Skin of body (tissue), 2 donors: ENCODE data around the gene NSG2. TPM values are rescaled to one million over a fixed set of nuclear protein-coding genes. Genes with fewer than 3 reads are reported as not detected.
"Not testable (repeated sequence)": the region's sequence is repeated elsewhere in the genome, so short reads cannot be mapped to it uniquely, and the experiment has no call there.

Source experiments
- DNase-seq: peaks from one replicate; lab custom pipeline; 2025; lab: John Stamatoyannopoulos, UW
- total RNA-seq: library from RNA; depleted of rRNA; stranded (reverse); fragments of >200 nt; gene quantifications from one replicate; pipeline ENCODE4 v1.2.3, GENCODE V29; 2014

Gene NSG2
- total RNA-seq: 3.1 TPM

GRCh38 chr5:174045470-174046025 is at the start of gene NSG2:
Gene NSG2 (plus strand): TSS chr5:174045706. CDS start chr5:174046756, 1,050 bp downstream.
- DNase-seq: peak; percentile 84

- DNase-seq: no peak
Measured at GRCh38 chr5:173997331-173997730, 48.2 kb upstream of the NSG2 start.

GRCh38 chr5:173998531-173998930 is 47.0 kb upstream of the NSG2 start:
- no peak for DNase-seq

GRCh38 chr5:174000076-174000475 is 45.4 kb upstream of the NSG2 start:
- no peak for DNase-seq

- DNase-seq: no peak
Measured at GRCh38 chr5:174003795-174004194, 41.7 kb upstream of the NSG2 start.

GRCh38 chr5:174008922-174009321 is 36.6 kb upstream of the NSG2 start:
- DNase-seq: no peak

- DNase-seq: no peak
Measured at GRCh38 chr5:174010365-174010764, 35.1 kb upstream of the NSG2 start.

GRCh38 chr5:174011441-174011840 is 34.1 kb upstream of the NSG2 start:
- no peak for DNase-seq

GRCh38 chr5:174020069-174020927 is 25.2 kb upstream of the NSG2 start:
- not testable (repeated sequence) for DNase-seq

GRCh38 chr5:174020928-174021304 is 24.6 kb upstream of the NSG2 start:
- no peak for DNase-seq

- no peak for DNase-seq
Measured at GRCh38 chr5:174022384-174023095, 23.0 kb upstream of the NSG2 start.

- no peak for DNase-seq
Measured at GRCh38 chr5:174030286-174030685, 15.2 kb upstream of the NSG2 start.

GRCh38 chr5:174044466-174045254 is 846 bp upstream of the NSG2 start:
- no peak for DNase-seq

GRCh38 chr5:174046558-174046957 is 1.1 kb downstream of the NSG2 start:
- no peak for DNase-seq

- no peak for DNase-seq
Measured at GRCh38 chr5:174047472-174048099, 2.1 kb downstream of the NSG2 start.

GRCh38 chr5:174052636-174053035 is 7.1 kb downstream of the NSG2 start:
- no peak for DNase-seq

GRCh38 chr5:174053905-174054304 is 8.4 kb downstream of the NSG2 start:
- no peak for DNase-seq

GRCh38 chr5:174056064-174056847 is 10.8 kb downstream of the NSG2 start:
- DNase-seq: no peak

- DNase-seq: no peak
Measured at GRCh38 chr5:174057206-174057605, 11.7 kb downstream of the NSG2 start.

GRCh38 chr5:174058433-174059122 is 13.1 kb downstream of the NSG2 start:
- no peak for DNase-seq
